ENCODE measurements around the gene SPHK1.

The SPHK1 gene

GRCh38 chr17:76351526-76352071, 32.8 kb upstream of the SPHK1 start:
- peaks cover 17% of the 10 kb centered on the region for H3K4me1 ChIP-seq (ENCODE audit: insufficient read depth, low read length, poor library complexity, severe bottlenecking)
- no peaks in the 10 kb centered on the region for H3K9me3 ChIP-seq (ENCODE audit: insufficient read depth, low read depth, low read length)
- H3K27me3 ChIP-seq (ENCODE audit: insufficient read depth, low read length, poor library complexity, severe bottlenecking): no peaks in the 10 kb centered on the region
- TF ChIP-seq, protein P1, sequence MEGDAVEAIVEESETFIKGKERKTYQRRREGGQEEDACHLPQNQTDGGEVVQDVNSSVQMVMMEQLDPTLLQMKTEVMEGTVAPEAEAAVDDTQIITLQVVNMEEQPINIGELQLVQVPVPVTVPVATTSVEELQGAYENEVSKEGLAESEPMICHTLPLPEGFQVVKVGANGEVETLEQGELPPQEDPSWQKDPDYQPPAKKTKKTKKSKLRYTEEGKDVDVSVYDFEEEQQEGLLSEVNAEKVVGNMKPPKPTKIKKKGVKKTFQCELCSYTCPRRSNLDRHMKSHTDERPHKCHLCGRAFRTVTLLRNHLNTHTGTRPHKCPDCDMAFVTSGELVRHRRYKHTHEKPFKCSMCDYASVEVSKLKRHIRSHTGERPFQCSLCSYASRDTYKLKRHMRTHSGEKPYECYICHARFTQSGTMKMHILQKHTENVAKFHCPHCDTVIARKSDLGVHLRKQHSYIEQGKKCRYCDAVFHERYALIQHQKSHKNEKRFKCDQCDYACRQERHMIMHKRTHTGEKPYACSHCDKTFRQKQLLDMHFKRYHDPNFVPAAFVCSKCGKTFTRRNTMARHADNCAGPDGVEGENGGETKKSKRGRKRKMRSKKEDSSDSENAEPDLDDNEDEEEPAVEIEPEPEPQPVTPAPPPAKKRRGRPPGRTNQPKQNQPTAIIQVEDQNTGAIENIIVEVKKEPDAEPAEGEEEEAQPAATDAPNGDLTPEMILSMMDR (conservative IDR thresholded peaks at IDR 0.05; ENCODE audit: low read length): no peak
- no peak for TF ChIP-seq EZH2phosphoT487 (IDR thresholded peaks at IDR 0.05; ENCODE audit: borderline replicate concordance)
- no peaks in the 10 kb centered on the region for H3K9me2 ChIP-seq (replicated peaks; ENCODE audit: low read depth, low read length)
- H3K79me2 ChIP-seq (ENCODE audit: insufficient read depth, low read length): peaks cover 52% of the 10 kb centered on the region
- peak overlapping the region; percentile 81 for H3K4me3 ChIP-seq (ENCODE audit: low read length, poor library complexity, severe bottlenecking)
- no peak overlapping the region for H2AFZ ChIP-seq (ENCODE audit: low read length)
- peaks cover 11% of the 10 kb centered on the region; the same call in 1 of the 2 replicates for H3K36me3 ChIP-seq (ENCODE audit: insufficient read depth, low read length)
- H4K20me1 ChIP-seq (ENCODE audit: insufficient read depth, low read length, poor library complexity, severe bottlenecking): peaks cover 6% of the 10 kb centered on the region
- peak overlapping the region; percentile 33 for H3K9ac ChIP-seq (ENCODE audit: low read depth, low read length, poor library complexity, severe bottlenecking)
- H3K4me2 ChIP-seq (ENCODE audit: low read depth, low read length, poor library complexity, severe bottlenecking): peak overlapping the region; percentile 87
- no peaks in the 10 kb centered on the region for H3F3A ChIP-seq (ENCODE audit: low read depth)

GRCh38 chr17:76353004-76353598, 31.3 kb upstream of the SPHK1 start:
- H3K9ac ChIP-seq (ENCODE audit: low read depth, low read length, poor library complexity, severe bottlenecking): peak overlapping the region; percentile 64
- peaks cover 49% of the 10 kb centered on the region for H3K79me2 ChIP-seq (ENCODE audit: insufficient read depth, low read length)
- no peaks in the 10 kb centered on the region for H3F3A ChIP-seq (ENCODE audit: low read depth)
- H3K9me3 ChIP-seq (ENCODE audit: insufficient read depth, low read depth, low read length): no peaks in the 10 kb centered on the region
- peak overlapping the region; percentile 81 for H3K4me3 ChIP-seq (ENCODE audit: low read length, poor library complexity, severe bottlenecking)
- peak overlapping the region; percentile 90 for H2AFZ ChIP-seq (ENCODE audit: low read length)
- H3K9me2 ChIP-seq (replicated peaks; ENCODE audit: low read depth, low read length): no peaks in the 10 kb centered on the region
- TF ChIP-seq, protein P1 (conservative IDR thresholded peaks at IDR 0.05; ENCODE audit: low read length): no peak
- no peak for TF ChIP-seq EZH2phosphoT487 (IDR thresholded peaks at IDR 0.05; ENCODE audit: borderline replicate concordance)
- H4K20me1 ChIP-seq (ENCODE audit: insufficient read depth, low read length, poor library complexity, severe bottlenecking): peaks cover 6% of the 10 kb centered on the region
- no peaks in the 10 kb centered on the region for H3K36me3 ChIP-seq (ENCODE audit: insufficient read depth, low read length)
- H3K4me1 ChIP-seq (ENCODE audit: insufficient read depth, low read length, poor library complexity, severe bottlenecking): peaks cover 17% of the 10 kb centered on the region
- no peaks in the 10 kb centered on the region for H3K27me3 ChIP-seq (ENCODE audit: insufficient read depth, low read length, poor library complexity, severe bottlenecking)
- H3K4me2 ChIP-seq (ENCODE audit: low read depth, low read length, poor library complexity, severe bottlenecking): peak overlapping the region; percentile 87

DNA sequence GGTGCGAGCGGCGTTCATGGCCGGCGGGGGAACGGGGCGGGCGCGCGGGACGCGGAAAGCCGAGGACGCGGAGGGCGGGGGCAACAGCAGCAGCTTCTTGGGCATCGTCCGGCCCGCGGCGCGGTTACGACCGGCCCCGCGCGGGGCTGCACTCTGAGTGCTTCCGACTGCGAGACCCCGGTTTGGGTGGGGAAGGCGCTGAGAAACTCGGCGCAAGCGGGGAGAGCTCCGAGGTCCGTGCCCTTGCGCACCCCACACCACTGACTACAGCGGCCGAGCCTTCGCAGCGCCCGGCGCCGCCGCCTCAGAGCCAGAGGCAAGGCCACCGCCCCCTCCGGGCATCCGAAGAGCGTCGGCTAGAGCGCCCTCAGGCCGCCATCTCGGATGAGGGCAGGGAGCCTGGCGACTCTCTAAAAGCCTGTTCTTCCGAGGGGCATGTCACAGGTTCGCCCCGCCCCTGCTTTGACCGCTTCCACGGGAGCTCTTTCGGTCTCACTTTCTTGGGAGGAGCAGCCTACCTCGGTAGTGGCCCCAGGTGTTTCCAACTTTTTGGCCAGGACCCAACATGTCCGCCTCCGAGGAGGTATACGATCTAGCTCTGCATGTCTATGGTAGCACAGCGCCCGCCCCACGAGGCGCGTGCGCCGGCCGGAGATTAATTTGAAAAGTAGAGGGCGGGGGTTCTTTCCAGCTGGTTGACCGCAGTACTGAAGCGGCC, 30.7 kb upstream of the SPHK1 start, which contains the start of gene PRPSAP1:
PRPSAP1 (minus strand) TSS at position 318 of the 718 bp plus-strand sequence; CDS start at position 105, 213 bp downstream.
- Histone ChIP-seq H3K36me3 (ENCODE audit: insufficient read depth, low read length) (no peaks in the 10 kb centered on the region), H3K9ac (ENCODE audit: low read depth, low read length, poor library complexity, severe bottlenecking) (peak within 1 kb of the TSS; percentile 64), H3K9me2 (replicated peaks; ENCODE audit: low read depth, low read length) (no peaks in the 10 kb centered on the region), H3K4me2 (ENCODE audit: low read depth, low read length, poor library complexity, severe bottlenecking) (peak within 1 kb of the TSS; percentile 87), H3K27me3 (ENCODE audit: insufficient read depth, low read length, poor library complexity, severe bottlenecking) (no peaks in the 10 kb centered on the region), H3F3A (ENCODE audit: low read depth) (no peaks in the 10 kb centered on the region), H2AFZ (ENCODE audit: low read length) (peak within 1 kb of the TSS; percentile 90), H3K4me1 (ENCODE audit: insufficient read depth, low read length, poor library complexity, severe bottlenecking) (peaks cover 17% of the 10 kb centered on the region), H3K79me2 (ENCODE audit: insufficient read depth, low read length) (peaks cover 45% of the 10 kb centered on the region), H3K4me3 (ENCODE audit: low read length, poor library complexity, severe bottlenecking) (peak within 1 kb of the TSS; percentile 81), H3K9me3 (ENCODE audit: insufficient read depth, low read depth, low read length) (no peaks in the 10 kb centered on the region), H4K20me1 (ENCODE audit: insufficient read depth, low read length, poor library complexity, severe bottlenecking) (peaks cover 6% of the 10 kb centered on the region)
- TF ChIP-seq, protein P1 (conservative IDR thresholded peaks at IDR 0.05; ENCODE audit: low read length): no peak
- TF ChIP-seq EZH2phosphoT487 (IDR thresholded peaks at IDR 0.05; ENCODE audit: borderline replicate concordance): no peak
